Fibroblast of lung (primary cell): Measurements from ENCODE around the gene MLLT10.

Experiments
- EZH2 ChIP-seq: IDR thresholded peaks from 2 replicates; pipeline ENCODE4 v1.5.1; 2012; ENCODE audit warnings: low read length, control low read depth, mild to moderate bottlenecking; ENCODE audit errors: missing control alignments
- TF ChIP-seq, protein P1 (sequence below), 2 donors: IDR thresholded peaks in 1 of 2; conservative IDR thresholded peaks in 1 of 2; 1 replicate in 1 of 2; 2 replicates in 1 of 2; pipeline ENCODE4 v1.5.1; 2011 to 2012; ENCODE audit warnings: low read length in 2 of 2, control low read depth in 1 of 2, inconsistent platforms in 1 of 2, low read depth in 1 of 2, mild to moderate bottlenecking in 1 of 2

DNA sequence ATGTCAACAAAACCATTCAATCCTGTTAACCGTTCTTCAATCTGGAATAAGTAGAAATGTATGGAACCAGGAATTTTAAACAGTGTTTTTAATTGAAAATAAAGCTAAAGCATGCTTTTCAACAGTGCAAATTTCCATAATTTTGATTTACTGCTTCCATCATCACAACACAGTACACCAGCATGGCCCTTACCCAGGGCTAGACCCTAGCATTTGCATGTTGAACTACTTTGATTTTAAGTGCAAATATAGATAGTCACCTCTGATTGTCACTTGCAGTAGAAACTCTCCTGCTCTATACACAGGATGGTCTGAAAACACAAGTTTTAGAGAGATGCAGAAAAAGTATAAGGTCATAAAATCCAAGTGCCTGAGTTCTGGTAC, 20.6 kb upstream of the MLLT10 start:
- TF ChIP-seq, protein P1, sequence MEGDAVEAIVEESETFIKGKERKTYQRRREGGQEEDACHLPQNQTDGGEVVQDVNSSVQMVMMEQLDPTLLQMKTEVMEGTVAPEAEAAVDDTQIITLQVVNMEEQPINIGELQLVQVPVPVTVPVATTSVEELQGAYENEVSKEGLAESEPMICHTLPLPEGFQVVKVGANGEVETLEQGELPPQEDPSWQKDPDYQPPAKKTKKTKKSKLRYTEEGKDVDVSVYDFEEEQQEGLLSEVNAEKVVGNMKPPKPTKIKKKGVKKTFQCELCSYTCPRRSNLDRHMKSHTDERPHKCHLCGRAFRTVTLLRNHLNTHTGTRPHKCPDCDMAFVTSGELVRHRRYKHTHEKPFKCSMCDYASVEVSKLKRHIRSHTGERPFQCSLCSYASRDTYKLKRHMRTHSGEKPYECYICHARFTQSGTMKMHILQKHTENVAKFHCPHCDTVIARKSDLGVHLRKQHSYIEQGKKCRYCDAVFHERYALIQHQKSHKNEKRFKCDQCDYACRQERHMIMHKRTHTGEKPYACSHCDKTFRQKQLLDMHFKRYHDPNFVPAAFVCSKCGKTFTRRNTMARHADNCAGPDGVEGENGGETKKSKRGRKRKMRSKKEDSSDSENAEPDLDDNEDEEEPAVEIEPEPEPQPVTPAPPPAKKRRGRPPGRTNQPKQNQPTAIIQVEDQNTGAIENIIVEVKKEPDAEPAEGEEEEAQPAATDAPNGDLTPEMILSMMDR (conservative IDR thresholded peaks at IDR 0.05 in 1 of 2, IDR thresholded peaks at IDR 0.05 in 1 of 2; ENCODE audit: low read depth in 1 of 2, low read length in 2 of 2), result no peak
- TF ChIP-seq EZH2, result no peak
